H1 (cell line): Measurements from ENCODE around the gene PCTP. TPM values are rescaled to one million over a fixed set of nuclear protein-coding genes. Genes with fewer than 3 reads are reported as not detected.

ENCODE experiments used
- CTCF ChIA-PET: fragments of 300-600 bp; sonication (Branson Sonifier 250); formaldehyde crosslinking; loops from one replicate; lab custom pipeline; 2021; ENCODE audit not compliant: partially characterized antibody; lab: Charles Lee
- POLR2A ChIA-PET: fragments of 300-600 bp; sonication (Branson Sonifier 250); formaldehyde crosslinking; loops from one replicate; lab custom pipeline; 2021; ENCODE audit warnings: inconsistent platforms; ENCODE audit not compliant: partially characterized antibody; lab: Charles Lee
- DNase-seq, 2 experiments: peaks; one replicate each; pipeline versions ENCODE4 v3.0.0 to v3.0.0-alpha.2; 2010 to 2022; ENCODE audit warnings: low spot score in 2 of 2, low read depth in 1 of 2, mixed read lengths in 1 of 2
- FAIRE-seq: peaks from 2 replicates; lab custom pipeline; 2011; peaks lifted over from hg19 to GRCh38; lab: Jason Lieb, UNC
- H2AFZ ChIP-seq: 2 replicates; pipeline ENCODE4 v1.8.1; 2012; ENCODE audit warnings: low read length, inconsistent platforms
- H2AK5ac ChIP-seq: 2 replicates; pipeline ENCODE4 v1.6.1; 2013; ENCODE audit warnings: low read depth, low read length
- H2BK120ac ChIP-seq: replicated peaks from 2 replicates; pipeline ENCODE3; 2013; ENCODE audit warnings: low read depth, low read length, inconsistent platforms
- H2BK12ac ChIP-seq: 2 replicates; pipeline ENCODE4 v1.6.1; 2013; ENCODE audit warnings: low read depth, low read length
- H2BK15ac ChIP-seq: 2 replicates; pipeline ENCODE4 v1.6.1; 2013; ENCODE audit warnings: low read length
- H2BK20ac ChIP-seq: 2 replicates; pipeline ENCODE4 v1.6.1; 2013; ENCODE audit warnings: low read length
- H2BK5ac ChIP-seq: 2 replicates; pipeline ENCODE4 v1.6.1; 2013; ENCODE audit warnings: low read depth, low read length
- H3K14ac ChIP-seq: 2 replicates; pipeline ENCODE4 v1.6.1; 2013; ENCODE audit warnings: inconsistent platforms; ENCODE audit not compliant: insufficient read length
- H3K18ac ChIP-seq: 2 replicates; pipeline ENCODE4 v1.6.1; 2013; ENCODE audit warnings: low read length; ENCODE audit errors: extremely low read depth
- H3K23ac ChIP-seq: 2 replicates; pipeline ENCODE4 v1.6.1; 2013; ENCODE audit warnings: inconsistent platforms; ENCODE audit not compliant: insufficient read length
- H3K23me2 ChIP-seq: 2 replicates; pipeline ENCODE4 v1.6.1; 2013; ENCODE audit warnings: low read depth, low read length
- H3K27ac ChIP-seq: 2 replicates; pipeline ENCODE4 v1.6.1; 2011; ENCODE audit warnings: low read depth, low read length, inconsistent platforms
- H3K27me3 ChIP-seq, 4 experiments: replicated peaks in 1 of 4; 1 replicate in 1 of 4; 2 replicates in 3 of 4; pipeline versions ENCODE4 v1.6.1 to v1.8.1; 2011 to 2013; ENCODE audit warnings: low read length in 3 of 4, mild to moderate bottlenecking in 3 of 4, inconsistent platforms in 2 of 4, mixed read lengths in 2 of 4, moderate library complexity in 1 of 4; ENCODE audit not compliant: control insufficient read depth in 3 of 4, insufficient read depth in 3 of 4; ENCODE audit errors: extremely low read depth in 1 of 4
- H3K36me3 ChIP-seq, 4 experiments: 2 replicates each; pipeline versions ENCODE4 v1.6.1 to v1.8.1; 2011 to 2013; ENCODE audit warnings: mild to moderate bottlenecking in 4 of 4, low read length in 3 of 4, moderate library complexity in 2 of 4, control low read depth in 1 of 4, inconsistent platforms in 1 of 4; ENCODE audit not compliant: insufficient read depth in 4 of 4, control insufficient read depth in 2 of 4
- H3K4ac ChIP-seq: replicated peaks from 2 replicates; pipeline ENCODE3; 2013; ENCODE audit warnings: low read length, low read depth, mixed read lengths, inconsistent platforms; ENCODE audit not compliant: insufficient read length
- H3K4me1 ChIP-seq, 4 experiments: replicated peaks in 1 of 4; 1 replicate in 1 of 4; 2 replicates in 3 of 4; pipeline versions ENCODE4 v1.6.1 to v1.8.1; 2011 to 2013; ENCODE audit warnings: low read length in 3 of 4, inconsistent platforms in 2 of 4, mixed read lengths in 1 of 4; ENCODE audit not compliant: insufficient read depth in 4 of 4, control insufficient read depth in 3 of 4
- H3K4me2 ChIP-seq, 2 experiments: 2 replicates each; pipeline versions ENCODE4 v1.6.1 to v1.8.1; 2011 to 2013; ENCODE audit warnings: low read depth in 2 of 2, low read length in 2 of 2, control low read depth in 1 of 2, inconsistent platforms in 1 of 2, mild to moderate bottlenecking in 1 of 2; ENCODE audit not compliant: insufficient read depth in 1 of 2
- H3K4me3 ChIP-seq, 4 experiments: fragments of 200-600, 300-600 bp in 1 of 4; sonication (generic), shearing (Covaris generic), sonication (Bioruptor Twin) in 1 of 4; 2 replicates each; pipeline versions ENCODE4 v1.5.1 to v1.8.1; 2011 to 2016; ENCODE audit warnings: low read length in 4 of 4, low read depth in 3 of 4, control low read depth in 2 of 4, inconsistent platforms in 2 of 4, mild to moderate bottlenecking in 2 of 4, mixed read lengths in 1 of 4, moderate library complexity in 1 of 4; ENCODE audit not compliant: insufficient read depth in 2 of 4; ENCODE audit errors: extremely low read depth in 1 of 4
- H3K56ac ChIP-seq: replicated peaks from 2 replicates; pipeline ENCODE3; 2013; ENCODE audit warnings: low read depth, mild to moderate bottlenecking, mixed read lengths, low read length, inconsistent platforms; ENCODE audit not compliant: insufficient read length
- H3K79me1 ChIP-seq: 2 replicates; pipeline ENCODE4 v1.6.1; 2013; ENCODE audit warnings: low read depth, low read length, control low read depth
- H3K79me2 ChIP-seq, 2 experiments: 2 replicates each; pipeline versions ENCODE4 v1.6.1 to v1.8.1; 2012 to 2013; ENCODE audit warnings: low read length in 2 of 2, mild to moderate bottlenecking in 2 of 2, inconsistent platforms in 1 of 2; ENCODE audit not compliant: insufficient read depth in 2 of 2, control insufficient read depth in 1 of 2
- H3K9ac ChIP-seq, 4 experiments: replicated peaks in 1 of 4; 1 replicate in 1 of 4; 2 replicates in 3 of 4; pipeline versions ENCODE4 v1.6.1 to v1.8.1; 2011 to 2013; ENCODE audit warnings: low read depth in 3 of 4, low read length in 3 of 4, control low read depth in 2 of 4, mild to moderate bottlenecking in 2 of 4, moderate library complexity in 2 of 4, inconsistent platforms in 1 of 4; ENCODE audit errors: extremely low read depth in 1 of 4
- H3K9me3 ChIP-seq, 2 experiments: 2 replicates each; pipeline versions ENCODE4 v1.6.1 to v1.8.1; 2012 to 2013; ENCODE audit warnings: mild to moderate bottlenecking in 2 of 2, moderate library complexity in 2 of 2, control low read depth in 1 of 2, inconsistent platforms in 1 of 2, low read depth in 1 of 2, low read length in 1 of 2, mixed read lengths in 1 of 2; ENCODE audit not compliant: insufficient read depth in 2 of 2
- H4K20me1 ChIP-seq, 2 experiments: replicated peaks in 1 of 2; 2 replicates each; pipeline versions ENCODE3 to v1.8.1; 2011 to 2013; ENCODE audit warnings: inconsistent platforms in 2 of 2, low read length in 2 of 2, mild to moderate bottlenecking in 1 of 2; ENCODE audit not compliant: insufficient read depth in 2 of 2, control insufficient read depth in 1 of 2
- H4K5ac ChIP-seq: 2 replicates; pipeline ENCODE4 v1.6.1; 2013; ENCODE audit warnings: low read length, low read depth, mixed read lengths, inconsistent platforms; ENCODE audit not compliant: insufficient read length
- H4K8ac ChIP-seq: 2 replicates; pipeline ENCODE4 v1.8.0; 2013; ENCODE audit warnings: mild to moderate bottlenecking, moderate library complexity, low read length, inconsistent platforms; ENCODE audit not compliant: insufficient read depth; ENCODE audit errors: extremely low read depth
- H4K91ac ChIP-seq: replicated peaks from 2 replicates; pipeline ENCODE3; 2013; ENCODE audit warnings: low read length, mixed read lengths, inconsistent platforms; ENCODE audit not compliant: insufficient read length
- HDAC2 ChIP-seq, 2 experiments: fragments of 300-600 bp in 1 of 2; sonication (generic) in 1 of 2; IDR thresholded peaks; 2 replicates each; pipeline ENCODE4 v1.6.1; 2011 to 2012; ENCODE audit warnings: low read depth in 2 of 2, low read length in 2 of 2, mild to moderate bottlenecking in 2 of 2, moderate library complexity in 2 of 2, borderline replicate concordance in 1 of 2, inconsistent platforms in 1 of 2
- WGBS, 2 experiments: shearing (Covaris generic) in 1 of 2; methylation state at CpG; one replicate each; pipeline versions ENCODE4 v1.1.6 to v1.1.7; 2013 to 2015; ENCODE audit warnings: low lambda C conversion rate in 2 of 2, mixed read lengths in 2 of 2, inconsistent platforms in 1 of 2, low coverage in 1 of 2, missing lambda C conversion rate in 1 of 2; ENCODE audit not compliant: insufficient replicate concordance in 2 of 2, insufficient coverage in 1 of 2, insufficient read length in 1 of 2; ENCODE audit errors: extremely low coverage in 1 of 2, missing lambda C conversion rate in 1 of 2; 5-methylcytosine and 5-hydroxymethylcytosine counted together
- polyA plus RNA-seq, 7 experiments: library from polyadenylated mRNA; depleted of rRNA in 3 of 7; stranded (reverse) in 5 of 7; unstranded in 2 of 7; fragments of >200 nt in 5 of 7; fragments of 200-250 nt in 2 of 7; gene quantifications; 1 replicate in 5 of 7; 2 replicates in 1 of 7; 4 replicates in 1 of 7; pipeline versions ENCODE4 v1.2.1 to v1.2.3, GENCODE V29; 2011 to 2013; ENCODE audit warnings: missing spikeins in 2 of 7, mixed read lengths in 2 of 7
- total RNA-seq: library from RNA; stranded (reverse); fragmentation: NEBNext Ultra II Directional; extraction: Animal tissue kit (Norgen Biotek cat#: 25700); gene quantifications from 2 replicates; pipeline ENCODE4 v1.2.1, GENCODE V29; 2021

PCTP gene
- total and polyA plus RNA-seq, 2 of the 8 experiments (the other 6 are each of a cell fraction or from before 2014, with no cell fraction given) = 14.1 to 14.6 TPM

GRCh38 chr17:55726440-55726839, 24.4 kb upstream of the PCTP start:
- Histone ChIP-seq H3K18ac (no peak overlapping the region), H3K27me3 (no peaks in the 10 kb centered on the region), H4K91ac (no peak overlapping the region), H2AFZ (no peak overlapping the region), H2BK5ac (no peak overlapping the region), H2BK15ac (no peak overlapping the region), H2BK12ac (no peak overlapping the region), H3K79me2 (no peaks in the 10 kb centered on the region), H3K27ac (no peak overlapping the region), H4K8ac (no peak overlapping the region), H3K23ac (no peak overlapping the region), H3K9me3 (no peaks in the 10 kb centered on the region), H3K36me3 (no peaks in the 10 kb centered on the region), H4K5ac (no peak overlapping the region), H2BK20ac (no peak overlapping the region), H3K14ac (no peak overlapping the region), H3K4me2 (no peak overlapping the region), H3K79me1 (no peaks in the 10 kb centered on the region), H2BK120ac (no peak overlapping the region), H3K9ac (no peak overlapping the region), H3K4me3 (no peak overlapping the region), H3K4me1 (peaks cover 0 to 9% (median 3%) of the 10 kb centered on the region in 4 experiments; a peak in 4 of 7 replicates), H3K4ac (no peak overlapping the region), H3K56ac (no peak overlapping the region), H2AK5ac (no peak overlapping the region), H3K23me2 (no peaks in the 10 kb centered on the region), H4K20me1 (no peaks in the 10 kb centered on the region)
- CTCF ChIA-PET = interaction anchor here (1.1 to 1.6 kb wide), 2 partner anchors 9 to 569 kb away, joined by 3 to 7 read pairs; no protein-coding TSS in a partner anchor
- POLR2A ChIA-PET = no interaction called here
- DNase-seq = no peak
- WGBS, 2 experiments = 90% methylated on average over 2 of the region's 2 CpGs; no CpG with 5 or more reads in 1 of the 2 experiments
- no peak for TF ChIP-seq HDAC2 (IDR thresholded peaks at IDR 0.05; ENCODE audit: borderline replicate concordance in 1 of 2, low read depth in 2 of 2, low read length in 2 of 2)
- no peak for FAIRE-seq
